IMR-90 (cell line): ENCODE data around the gene ZNF439. TPM values are rescaled to one million over a fixed set of nuclear protein-coding genes. Genes with fewer than 3 reads are reported as not detected.

ENCODE experiments used
- ATAC-seq: fragments of 200-7000 bp; cut with Tn5 transposase; 2 replicates; pipeline ENCODE4 v1.9.1; 2020; ENCODE audit warnings: low read depth, mild to moderate bottlenecking, moderate library complexity
- BruUV-seq: library from RNA; stranded (reverse); fragments of 400-500 nt; replicated peaks from 2 replicates; lab custom pipeline; 2021; lab: Mats Ljungman, UMichigan
- CTCF ChIA-PET: fragments of 300-600 bp; formaldehyde crosslinking; extraction: SDS; loops from one replicate; lab custom pipeline; 2021; ENCODE audit warnings: antibody characterized with exemption; lab: Yijun Ruan, JAX
- POLR2A ChIA-PET: fragments of 300-600 bp; sonication (Branson Sonifier 250); formaldehyde crosslinking; loops from one replicate; lab custom pipeline; 2022; ENCODE audit warnings: antibody characterized with exemption; ENCODE audit not compliant: unreplicated experiment; lab: Charles Lee
- DNase-seq: peaks from one replicate; pipeline ENCODE4 v3.0.0; 2013
- H2AFZ ChIP-seq: replicated peaks from 2 replicates; pipeline ENCODE3; 2013; ENCODE audit warnings: low read length, mild to moderate bottlenecking; ENCODE audit not compliant: poor library complexity
- H2AK5ac ChIP-seq: 2 replicates; pipeline ENCODE4 v1.6.1; 2013; ENCODE audit warnings: low read depth, low read length, inconsistent platforms
- H2AK9ac ChIP-seq: replicated peaks from 2 replicates; pipeline ENCODE3; 2013; ENCODE audit warnings: mild to moderate bottlenecking, low read depth, low read length, moderate library complexity; ENCODE audit not compliant: poor library complexity
- H2BK120ac ChIP-seq: 2 replicates; pipeline ENCODE4 v1.6.1; 2013; ENCODE audit warnings: low read depth, low read length, inconsistent platforms
- H2BK15ac ChIP-seq: 3 replicates; pipeline ENCODE4 v1.6.1; 2013; ENCODE audit warnings: low read depth, low read length, inconsistent platforms
- H2BK20ac ChIP-seq: 2 replicates; pipeline ENCODE4 v1.6.1; 2013; ENCODE audit warnings: low read depth, mild to moderate bottlenecking, inconsistent platforms, low read length, moderate library complexity
- H2BK5ac ChIP-seq: 2 replicates; pipeline ENCODE4 v1.6.1; 2013; ENCODE audit warnings: mild to moderate bottlenecking, low read depth, low read length, inconsistent platforms; ENCODE audit not compliant: poor library complexity, severe bottlenecking
- H3K14ac ChIP-seq: replicated peaks from 2 replicates; pipeline ENCODE4 v1.6.1; 2013; ENCODE audit warnings: low read depth, low read length, inconsistent platforms
- H3K18ac ChIP-seq: 2 replicates; pipeline ENCODE4 v1.6.1; 2013; ENCODE audit warnings: low read depth, low read length, control low read depth
- H3K23ac ChIP-seq: 2 replicates; pipeline ENCODE4 v1.6.1; 2013; ENCODE audit warnings: low read depth, low read length, inconsistent platforms
- H3K27ac ChIP-seq: 2 replicates; pipeline ENCODE4 v1.5.1; 2013; ENCODE audit warnings: mild to moderate bottlenecking, control low read depth, low read length; ENCODE audit not compliant: insufficient read depth
- H3K27me3 ChIP-seq: 2 replicates; pipeline ENCODE4 v1.6.1; 2013; ENCODE audit warnings: low read length; ENCODE audit not compliant: control insufficient read depth, insufficient read depth
- H3K36me3 ChIP-seq: 2 replicates; pipeline ENCODE4 v1.6.1; 2013; ENCODE audit warnings: low read length, mixed read lengths; ENCODE audit not compliant: control insufficient read depth, insufficient read depth
- H3K4ac ChIP-seq: 2 replicates; pipeline ENCODE4 v1.6.1; 2013; ENCODE audit warnings: low read depth, low read length, inconsistent platforms
- H3K4me1 ChIP-seq: 2 replicates; pipeline ENCODE4 v1.6.1; 2013; ENCODE audit warnings: low read length, mixed read lengths; ENCODE audit not compliant: control insufficient read depth, insufficient read depth
- H3K4me2 ChIP-seq: 2 replicates; pipeline ENCODE4 v1.6.1; 2013; ENCODE audit warnings: low read depth, mild to moderate bottlenecking, control low read depth, low read length, moderate library complexity
- H3K4me3 ChIP-seq: 2 replicates; pipeline ENCODE4 v1.5.1; 2013; ENCODE audit warnings: low read depth, mild to moderate bottlenecking, control low read depth, low read length, moderate library complexity; ENCODE audit not compliant: insufficient read depth
- H3K56ac ChIP-seq: 2 replicates; pipeline ENCODE4 v1.6.1; 2013; ENCODE audit warnings: low read length, inconsistent platforms; ENCODE audit not compliant: insufficient read depth; ENCODE audit errors: extremely low read depth
- H3K79me1 ChIP-seq, 2 experiments: 2 replicates each; pipeline ENCODE4 v1.6.1; 2013; ENCODE audit warnings: low read length in 2 of 2, inconsistent platforms in 1 of 2, low read depth in 1 of 2
- H3K9ac ChIP-seq: 2 replicates; pipeline ENCODE4 v1.6.1; 2013; ENCODE audit warnings: low read depth, low read length, control low read depth
- H3K9me1 ChIP-seq: 2 replicates; pipeline ENCODE4 v1.6.1; 2013; ENCODE audit warnings: low read length, inconsistent platforms; ENCODE audit not compliant: insufficient read depth
- H3K9me3 ChIP-seq: 2 replicates; pipeline ENCODE4 v1.6.1; 2013; ENCODE audit warnings: low read length; ENCODE audit not compliant: control insufficient read depth, insufficient read depth
- H4K20me1 ChIP-seq: 2 replicates; pipeline ENCODE4 v1.6.1; 2013; ENCODE audit warnings: low read length, inconsistent platforms; ENCODE audit not compliant: insufficient read depth
- H4K5ac ChIP-seq: 2 replicates; pipeline ENCODE4 v1.6.1; 2013; ENCODE audit warnings: mild to moderate bottlenecking, low read depth, low read length, control low read depth
- H4K8ac ChIP-seq, 2 experiments: 2 replicates each; pipeline ENCODE4 v1.6.1; 2013; ENCODE audit warnings: low read depth in 2 of 2, low read length in 2 of 2, control low read depth in 1 of 2, inconsistent platforms in 1 of 2
- H4K91ac ChIP-seq: 2 replicates; pipeline ENCODE4 v1.6.1; 2013; ENCODE audit warnings: low read depth, low read length, inconsistent platforms; ENCODE audit not compliant: insufficient read depth
- BHLHE40 ChIP-seq: fragments of 150-350 bp; IDR thresholded peaks from 2 replicates; pipeline ENCODE4 v1.6.1; 2016; ENCODE audit warnings: mild to moderate bottlenecking, low read depth, low read length
- CEBPB ChIP-seq: IDR thresholded peaks from 2 replicates; pipeline ENCODE4 v1.6.1; 2012; ENCODE audit warnings: low read depth, low read length, improper control_type of control experiment
- MAZ ChIP-seq: IDR thresholded peaks from 2 replicates; pipeline ENCODE4 v1.6.1; 2012; ENCODE audit warnings: low read depth, mild to moderate bottlenecking, low read length, improper control_type of control experiment, moderate library complexity, borderline replicate concordance
- WGBS, 2 experiments: methylation state at CpG; one replicate each; pipeline versions ENCODE4 v1.1.5 to v1.1.7; 2013; ENCODE audit warnings: missing lambda C conversion rate in 2 of 2; ENCODE audit not compliant: insufficient read length in 1 of 2; ENCODE audit errors: extremely low coverage in 2 of 2; 5-methylcytosine and 5-hydroxymethylcytosine counted together
- dilution Hi-C: fragments of 300-500 bp; cut with HindIII; formaldehyde crosslinking; loops from one replicate; pipeline ENCODE4 v1.14.3; 2018; ENCODE audit warnings: low sequenced_read_pairs; ENCODE audit not compliant: unreplicated experiment
- in situ Hi-C: fragments of 300-500 bp; cut with MboI; formaldehyde crosslinking; loops from 3 replicates; pipeline ENCODE4 v1.14.3; 2019; ENCODE audit warnings: low sequenced_read_pairs, inconsistent platforms, mixed read lengths
- intact Hi-C: fragments of 100-400 bp; cut with micrococcal nuclease; formaldehyde crosslinking; loops from 2 replicates; pipeline ENCODE4 v1.10.0; 2022
- polyA plus RNA-seq, 3 experiments: library from polyadenylated mRNA; depleted of rRNA; stranded (reverse); fragments of >200 nt; gene quantifications; 2 replicates each; pipeline ENCODE4 v1.2.3, GENCODE V29; 2012; ENCODE audit warnings: low replicate concordance in 1 of 3
- total RNA-seq: library from RNA; depleted of rRNA; stranded (reverse); fragments of >200 nt; gene quantifications from 2 replicates; pipeline ENCODE4 v1.2.3, GENCODE V29; 2012
- TF ChIP-seq, protein P1 (sequence below): fragments of 150-350 bp; IDR thresholded peaks from 2 replicates; pipeline ENCODE4 v1.6.1; 2016; ENCODE audit warnings: low read depth, mild to moderate bottlenecking, low read length, moderate library complexity, borderline replicate concordance
- TF ChIP-seq, protein P2 (sequence below): fragments of 150-350 bp; IDR thresholded peaks from 2 replicates; pipeline ENCODE4 v1.6.1; 2017; ENCODE audit warnings: mild to moderate bottlenecking, antibody characterized with exemption, low read length, low read depth

The ZNF439 gene
- total and polyA plus RNA-seq, 2 of the 4 experiments (the other 2 are of a cell fraction), result 4.8 to 8.4 TPM

DNA sequence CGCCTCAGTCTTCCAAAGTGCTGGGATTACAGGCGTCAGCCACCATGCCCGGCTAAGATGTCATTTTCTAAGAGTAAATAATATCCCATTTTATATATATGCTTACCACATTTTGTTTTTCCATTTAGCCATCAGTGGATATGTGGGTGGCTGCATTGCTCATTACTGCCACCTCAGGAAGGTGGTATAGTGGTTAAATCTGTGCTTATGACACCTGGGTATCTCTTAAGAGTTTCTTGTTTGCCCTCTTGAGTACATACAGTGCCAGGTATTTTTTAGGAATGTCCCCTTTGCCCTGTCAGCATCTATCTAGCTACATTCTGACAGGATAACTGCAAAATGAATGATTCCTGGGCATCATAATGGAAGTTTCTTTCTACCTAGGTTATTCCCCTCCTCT lies 53.7 kb downstream of the ZNF439 start:
- H2BK120ac ChIP-seq, result no peak overlapping the region
- H2AK5ac ChIP-seq, result no peak overlapping the region
- H3K9me3 ChIP-seq, result peaks cover 71% of the 10 kb centered on the region
- ATAC-seq (no peak), DNase-seq (no peak)
- no peak overlapping the region for H3K4me2 ChIP-seq
- CTCF ChIA-PET, result no interaction called here
- no peak overlapping the region for H3K56ac ChIP-seq
- intact Hi-C loops, result no loop called here
- no peak overlapping the region for H2BK20ac ChIP-seq
- no peak overlapping the region for H3K4ac ChIP-seq
- H3K27me3 ChIP-seq, result no peaks in the 10 kb centered on the region
- POLR2A ChIA-PET, result no interaction called here
- BruUV-seq, result no TSS peak
- no CpG with 5 or more reads among the region's 3 CpGs for WGBS, 2 experiments
- no peak overlapping the region for H2AK9ac ChIP-seq
- H3K4me3 ChIP-seq, result no peak overlapping the region
- H4K20me1 ChIP-seq, result no peaks in the 10 kb centered on the region
- H2BK5ac ChIP-seq, result no peak overlapping the region
- TF ChIP-seq, protein P1, sequence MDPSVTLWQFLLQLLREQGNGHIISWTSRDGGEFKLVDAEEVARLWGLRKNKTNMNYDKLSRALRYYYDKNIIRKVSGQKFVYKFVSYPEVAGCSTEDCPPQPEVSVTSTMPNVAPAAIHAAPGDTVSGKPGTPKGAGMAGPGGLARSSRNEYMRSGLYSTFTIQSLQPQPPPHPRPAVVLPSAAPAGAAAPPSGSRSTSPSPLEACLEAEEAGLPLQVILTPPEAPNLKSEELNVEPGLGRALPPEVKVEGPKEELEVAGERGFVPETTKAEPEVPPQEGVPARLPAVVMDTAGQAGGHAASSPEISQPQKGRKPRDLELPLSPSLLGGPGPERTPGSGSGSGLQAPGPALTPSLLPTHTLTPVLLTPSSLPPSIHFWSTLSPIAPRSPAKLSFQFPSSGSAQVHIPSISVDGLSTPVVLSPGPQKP, result no peak
- no peak for TF ChIP-seq MAZ
- no peak for TF ChIP-seq BHLHE40
- no peak for TF ChIP-seq CEBPB
- TF ChIP-seq, protein P2, sequence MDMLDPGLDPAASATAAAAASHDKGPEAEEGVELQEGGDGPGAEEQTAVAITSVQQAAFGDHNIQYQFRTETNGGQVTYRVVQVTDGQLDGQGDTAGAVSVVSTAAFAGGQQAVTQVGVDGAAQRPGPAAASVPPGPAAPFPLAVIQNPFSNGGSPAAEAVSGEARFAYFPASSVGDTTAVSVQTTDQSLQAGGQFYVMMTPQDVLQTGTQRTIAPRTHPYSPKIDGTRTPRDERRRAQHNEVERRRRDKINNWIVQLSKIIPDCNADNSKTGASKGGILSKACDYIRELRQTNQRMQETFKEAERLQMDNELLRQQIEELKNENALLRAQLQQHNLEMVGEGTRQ, result no peak
- no peaks in the 10 kb centered on the region for H3K4me1 ChIP-seq
- no peak overlapping the region for H3K18ac ChIP-seq
- no peak overlapping the region for H3K23ac ChIP-seq
- H2BK15ac ChIP-seq, result no peak overlapping the region
- H3K79me1 ChIP-seq, result peaks cover 0 to 8% of the 10 kb centered on the region in 2 experiments; a peak in 1 of 4 replicates
- H4K5ac ChIP-seq, result no peak overlapping the region
- H3K27ac ChIP-seq, result no peak overlapping the region
- in situ Hi-C loops, result no loop called here
- no peak overlapping the region for H4K91ac ChIP-seq
- H3K9me1 ChIP-seq, result no peaks in the 10 kb centered on the region
- H3K14ac ChIP-seq, result no peak overlapping the region
- no peak overlapping the region for H3K9ac ChIP-seq
- no peak overlapping the region for H2AFZ ChIP-seq
- peaks cover 27% of the 10 kb centered on the region for H3K36me3 ChIP-seq
- H4K8ac ChIP-seq, result no peak overlapping the region
- dilution Hi-C loops, result no loop called here
